PC-3 (cell line): ENCODE measurements around the gene CRACR2B.

ENCODE experiments used
- EZH2 ChIP-seq: fragments of 300-600 bp; sonication (generic); IDR thresholded peaks from one replicate; pipeline ENCODE4 v1.6.1; 2017; ENCODE audit warnings: antibody characterized with exemption, mild to moderate bottlenecking, low read length; ENCODE audit not compliant: unreplicated experiment
- TF ChIP-seq, protein P1 (sequence below): fragments of 300-600 bp; sonication (generic); conservative IDR thresholded peaks from 2 replicates; pipeline ENCODE4 v1.5.1; 2017; ENCODE audit warnings: antibody characterized with exemption, low read depth, mild to moderate bottlenecking, low read length

- TF ChIP-seq, protein P1, sequence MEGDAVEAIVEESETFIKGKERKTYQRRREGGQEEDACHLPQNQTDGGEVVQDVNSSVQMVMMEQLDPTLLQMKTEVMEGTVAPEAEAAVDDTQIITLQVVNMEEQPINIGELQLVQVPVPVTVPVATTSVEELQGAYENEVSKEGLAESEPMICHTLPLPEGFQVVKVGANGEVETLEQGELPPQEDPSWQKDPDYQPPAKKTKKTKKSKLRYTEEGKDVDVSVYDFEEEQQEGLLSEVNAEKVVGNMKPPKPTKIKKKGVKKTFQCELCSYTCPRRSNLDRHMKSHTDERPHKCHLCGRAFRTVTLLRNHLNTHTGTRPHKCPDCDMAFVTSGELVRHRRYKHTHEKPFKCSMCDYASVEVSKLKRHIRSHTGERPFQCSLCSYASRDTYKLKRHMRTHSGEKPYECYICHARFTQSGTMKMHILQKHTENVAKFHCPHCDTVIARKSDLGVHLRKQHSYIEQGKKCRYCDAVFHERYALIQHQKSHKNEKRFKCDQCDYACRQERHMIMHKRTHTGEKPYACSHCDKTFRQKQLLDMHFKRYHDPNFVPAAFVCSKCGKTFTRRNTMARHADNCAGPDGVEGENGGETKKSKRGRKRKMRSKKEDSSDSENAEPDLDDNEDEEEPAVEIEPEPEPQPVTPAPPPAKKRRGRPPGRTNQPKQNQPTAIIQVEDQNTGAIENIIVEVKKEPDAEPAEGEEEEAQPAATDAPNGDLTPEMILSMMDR = no peak
- no peak for TF ChIP-seq EZH2
These were observed 33.4 kb downstream of the CRACR2B start for GRCh38 chr11:861105-861479.
